WTC11 (cell line): ENCODE measurements around the gene SAP30BP. TPM values are rescaled to one million over a fixed set of nuclear protein-coding genes. Genes with fewer than 3 reads are reported as not detected.

Experiments
- ATAC-seq: fragments of 200-7000 bp; cut with Tn5 transposase; 2 replicates; pipeline ENCODE4 v1.10.0; 2021; ENCODE audit warnings: mild to moderate bottlenecking, moderate library complexity
- CTCF ChIA-PET: fragments of 300-600 bp; sonication (Branson Sonifier 250); formaldehyde crosslinking; loops from one replicate; lab custom pipeline; 2021; ENCODE audit warnings: antibody characterized with exemption; lab: Charles Lee
- POLR2A ChIA-PET: fragments of 350-600 bp; sonication (Branson Sonifier 250); formaldehyde crosslinking; loops from one replicate; lab custom pipeline; 2021; ENCODE audit warnings: antibody characterized with exemption; lab: Charles Lee
- DNase-seq: peaks from one replicate; pipeline ENCODE4 v3.0.0; 2021; ENCODE audit warnings: low spot score
- H3K27ac Mint-ChIP-seq: 2 replicates; pipeline ENCODE4 v1.8.0; 2021; ENCODE audit warnings: mixed read lengths
- H3K27me3 Mint-ChIP-seq: 2 replicates; pipeline ENCODE4 v1.8.0; 2021; ENCODE audit warnings: low read depth, mild to moderate bottlenecking, moderate library complexity, mixed read lengths
- H3K36me3 Mint-ChIP-seq: 2 replicates; pipeline ENCODE4 v1.8.0; 2021; ENCODE audit warnings: mixed read lengths
- H3K4me1 Mint-ChIP-seq: 2 replicates; pipeline ENCODE4 v1.8.0; 2022; ENCODE audit warnings: mixed read lengths
- H3K4me3 Mint-ChIP-seq: 2 replicates; pipeline ENCODE4 v1.8.0; 2021; ENCODE audit warnings: mild to moderate bottlenecking, moderate library complexity, mixed read lengths
- H3K9me3 Mint-ChIP-seq: 2 replicates; pipeline ENCODE4 v1.8.0; 2021; ENCODE audit warnings: mixed read lengths
- AFF4 ChIP-seq: sonication (generic); formaldehyde crosslinking; IDR thresholded peaks from 2 replicates; pipeline ENCODE4 v1.8.1; 2023; ENCODE audit warnings: mild to moderate bottlenecking, missing genetic modification reagents, borderline replicate concordance
- AR ChIP-seq: fragments of 250-450 bp; sonication (Bioruptor Pico); IDR thresholded peaks from 2 replicates; pipeline ENCODE4 v1.9.0; 2021; ENCODE audit warnings: mild to moderate bottlenecking
- CTCF ChIP-seq: fragments of 200-600 bp; IDR thresholded peaks from 2 replicates; pipeline ENCODE4 v1.8.0; 2022; ENCODE audit warnings: antibody characterized with exemption
- E2F4 ChIP-seq: sonication (generic); formaldehyde crosslinking; IDR thresholded peaks from 2 replicates; pipeline ENCODE4 v1.8.1; 2022; ENCODE audit warnings: low read depth, mild to moderate bottlenecking, moderate library complexity, missing genetic modification reagents, borderline replicate concordance
- E2F5 ChIP-seq: sonication (generic); formaldehyde crosslinking; IDR thresholded peaks from 2 replicates; pipeline ENCODE4 v1.8.1; 2022; ENCODE audit warnings: mild to moderate bottlenecking, moderate library complexity, missing genetic modification reagents
- ERG ChIP-seq: fragments of 250-450 bp; sonication (Bioruptor Pico); IDR thresholded peaks from 2 replicates; pipeline ENCODE4 v1.8.0; 2021; ENCODE audit warnings: mild to moderate bottlenecking
- GABPB1 ChIP-seq: sonication (generic); formaldehyde crosslinking; IDR thresholded peaks from 2 replicates; pipeline ENCODE4 v1.8.1; 2023; ENCODE audit warnings: mild to moderate bottlenecking, missing genetic modification reagents
- GRHL2 ChIP-seq: fragments of 250-450 bp; sonication (Bioruptor Pico); IDR thresholded peaks from 2 replicates; pipeline ENCODE4 v1.8.0; 2022; ENCODE audit warnings: mild to moderate bottlenecking, moderate library complexity; ENCODE audit not compliant: insufficient replicate concordance, severe bottlenecking
- KAT7 ChIP-seq: sonication (generic); formaldehyde crosslinking; IDR thresholded peaks from 2 replicates; pipeline ENCODE4 v1.8.1; 2023; ENCODE audit warnings: missing genetic modification reagents, mild to moderate bottlenecking, borderline replicate concordance
- NFATC4 ChIP-seq: fragments of 250-450 bp; sonication (Bioruptor Pico); IDR thresholded peaks from 2 replicates; pipeline ENCODE4 v1.9.0; 2021; ENCODE audit warnings: mild to moderate bottlenecking
- NFE2L1 ChIP-seq: sonication (generic); formaldehyde crosslinking; IDR thresholded peaks from 2 replicates; pipeline ENCODE4 v1.8.1; 2023; ENCODE audit warnings: missing genetic modification reagents
- SMAD3 ChIP-seq: sonication (generic); formaldehyde crosslinking; IDR thresholded peaks from 2 replicates; pipeline ENCODE4 v1.8.0; 2022; ENCODE audit warnings: missing genetic modification reagents, mild to moderate bottlenecking, borderline replicate concordance
- TCF7 ChIP-seq: sonication (generic); formaldehyde crosslinking; IDR thresholded peaks from 2 replicates; pipeline ENCODE4 v1.8.0; 2022; ENCODE audit warnings: mild to moderate bottlenecking, low read depth, missing genetic modification reagents, moderate library complexity
- USF1 ChIP-seq: sonication (generic); formaldehyde crosslinking; IDR thresholded peaks from 2 replicates; pipeline ENCODE4 v1.8.0; 2022; ENCODE audit warnings: mild to moderate bottlenecking, missing genetic modification reagents
- USF2 ChIP-seq: sonication (generic); formaldehyde crosslinking; IDR thresholded peaks from 2 replicates; pipeline ENCODE4 v1.8.1; 2023; ENCODE audit warnings: mild to moderate bottlenecking, missing genetic modification reagents, moderate library complexity
- ZBTB21 ChIP-seq: sonication (generic); formaldehyde crosslinking; IDR thresholded peaks from 2 replicates; pipeline ENCODE4 v1.8.1; 2023; ENCODE audit warnings: mild to moderate bottlenecking, missing genetic modification reagents, borderline replicate concordance
- ZNF423 ChIP-seq: fragments of 250-450 bp; sonication (Bioruptor Pico); IDR thresholded peaks from 2 replicates; pipeline ENCODE4 v2.1.2; 2022; ENCODE audit warnings: mild to moderate bottlenecking, moderate library complexity
- ZNF671 ChIP-seq: fragments of 250-450 bp; sonication (Bioruptor Pico); IDR thresholded peaks from 2 replicates; pipeline ENCODE4 v1.8.0; 2021; ENCODE audit warnings: mild to moderate bottlenecking
- total RNA-seq: library from RNA; stranded (reverse); gene quantifications from 3 replicates; pipeline ENCODE4 v1.2.3, GENCODE V29; 2021

Gene SAP30BP
- total RNA-seq, 1 experiment from 2014 or later: 86.8 TPM

- H3K9me3 Mint-ChIP-seq: no peaks in the 10 kb centered on the region
- H3K4me1 Mint-ChIP-seq: no peaks in the 10 kb centered on the region
- H3K27ac Mint-ChIP-seq: peak overlapping the region; percentile 71; the same call in 1 of the 2 replicates
- no peaks in the 10 kb centered on the region for H3K27me3 Mint-ChIP-seq
- ChIA-PET CTCF (interaction anchor here (0.5 to 22.8 kb wide), 35 partner anchors 10 to 364 kb away, joined by 3 to 456 read pairs (median 4); partner anchors contain the start of genes GALK1, ITGB4, RECQL5 and SAP30BP), POLR2A (interaction anchor here (0.6 to 1.3 kb wide), 3 partner anchors 20 to 134 kb away, joined by 3 to 9 read pairs (median 3); partner anchors contain the start of gene SMIM5)
- ATAC-seq (peak; percentile 99), DNase-seq (peak; percentile 76)
- TF ChIP-seq CTCF: peak; percentile 66; the same call in 1 of the 2 replicates
- TF ChIP-seq GABPB1 (CRISPR knock-in tag): no peak
- H3K36me3 Mint-ChIP-seq: peaks cover 35% of the 10 kb centered on the region
- H3K4me3 Mint-ChIP-seq: no peak overlapping the region
Measured at GRCh38 chr17:75652934-75653549, 14.1 kb upstream of the SAP30BP start.

GRCh38 chr17:75654176-75654575 is 13.0 kb upstream of the SAP30BP start:
- H3K36me3 Mint-ChIP-seq: peaks cover 33% of the 10 kb centered on the region

More at GRCh38 chr17:75654176-75654575, 13.0 kb upstream of the SAP30BP start:
- no peak overlapping the region for H3K27ac Mint-ChIP-seq
- no peaks in the 10 kb centered on the region for H3K27me3 Mint-ChIP-seq
- DNase-seq (no peak), ATAC-seq (no peak)
- no peaks in the 10 kb centered on the region for H3K4me1 Mint-ChIP-seq
- TF ChIP-seq ERG (CRISPR knock-in tag) (no peak), ZBTB21 (CRISPR knock-in tag) (no peak), USF1 (no peak), USF2 (CRISPR knock-in tag) (no peak), AFF4 (no peak), E2F5 (CRISPR knock-in tag) (no peak), SMAD3 (CRISPR knock-in tag) (no peak), TCF7 (CRISPR knock-in tag) (no peak), GRHL2 (CRISPR knock-in tag) (no peak), NFE2L1 (CRISPR knock-in tag) (no peak), NFATC4 (no peak), KAT7 (CRISPR knock-in tag) (no peak), AR (no peak), ZNF671 (CRISPR knock-in tag) (no peak), ZNF423 (CRISPR knock-in tag) (no peak), E2F4 (CRISPR knock-in tag) (no peak)
- ChIA-PET CTCF (interaction anchor here (0.9 to 22.8 kb wide), 16 partner anchors 12 to 365 kb away, joined by 3 to 456 read pairs (median 11); partner anchors contain the start of genes ITGB4, RECQL5, SAP30BP and SLC25A19), POLR2A (no interaction called here)
- H3K4me3 Mint-ChIP-seq: no peak overlapping the region
- H3K9me3 Mint-ChIP-seq: no peaks in the 10 kb centered on the region
